ENCODE results near the gene TBX20.
"Not testable (repeated sequence)": the region's sequence is repeated elsewhere in the genome, so short reads cannot be mapped to it uniquely, and the experiment has no call there.

DNA sequence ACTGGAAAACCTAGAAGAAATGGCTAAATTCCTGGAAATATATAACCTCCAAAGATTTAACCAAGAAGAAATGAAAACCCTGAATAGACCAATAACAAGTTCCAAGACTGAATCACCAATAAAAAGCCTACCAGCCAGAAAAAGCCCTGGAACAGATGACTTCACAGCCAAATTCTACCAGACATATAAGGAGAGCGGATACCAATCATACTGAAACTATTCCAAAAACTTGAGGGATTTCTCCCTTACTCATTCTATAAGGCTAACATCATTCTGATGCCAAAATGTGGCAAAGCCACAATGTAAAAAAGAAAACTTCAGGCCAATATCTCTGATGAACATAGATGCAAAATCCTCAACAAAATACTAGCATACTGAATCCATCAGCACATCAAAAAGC is 86.7 kb downstream of the TBX20 start:
- TF ChIP-seq, protein P1, sequence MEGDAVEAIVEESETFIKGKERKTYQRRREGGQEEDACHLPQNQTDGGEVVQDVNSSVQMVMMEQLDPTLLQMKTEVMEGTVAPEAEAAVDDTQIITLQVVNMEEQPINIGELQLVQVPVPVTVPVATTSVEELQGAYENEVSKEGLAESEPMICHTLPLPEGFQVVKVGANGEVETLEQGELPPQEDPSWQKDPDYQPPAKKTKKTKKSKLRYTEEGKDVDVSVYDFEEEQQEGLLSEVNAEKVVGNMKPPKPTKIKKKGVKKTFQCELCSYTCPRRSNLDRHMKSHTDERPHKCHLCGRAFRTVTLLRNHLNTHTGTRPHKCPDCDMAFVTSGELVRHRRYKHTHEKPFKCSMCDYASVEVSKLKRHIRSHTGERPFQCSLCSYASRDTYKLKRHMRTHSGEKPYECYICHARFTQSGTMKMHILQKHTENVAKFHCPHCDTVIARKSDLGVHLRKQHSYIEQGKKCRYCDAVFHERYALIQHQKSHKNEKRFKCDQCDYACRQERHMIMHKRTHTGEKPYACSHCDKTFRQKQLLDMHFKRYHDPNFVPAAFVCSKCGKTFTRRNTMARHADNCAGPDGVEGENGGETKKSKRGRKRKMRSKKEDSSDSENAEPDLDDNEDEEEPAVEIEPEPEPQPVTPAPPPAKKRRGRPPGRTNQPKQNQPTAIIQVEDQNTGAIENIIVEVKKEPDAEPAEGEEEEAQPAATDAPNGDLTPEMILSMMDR (IDR thresholded peaks at IDR 0.05), result not testable (repeated sequence)
- TF ChIP-seq POLR2A (IDR thresholded peaks at IDR 0.05), result not testable (repeated sequence)

Data from right lobe of liver (tissue), 4 donors.